ENCODE measurements around the gene WWP2. TPM values are rescaled to one million over a fixed set of nuclear protein-coding genes. Genes with fewer than 3 reads are reported as not detected.
"Not testable (repeated sequence)": the region's sequence is repeated elsewhere in the genome, so short reads cannot be mapped to it uniquely, and the experiment has no call there.

The WWP2 gene
- total and polyA plus RNA-seq, 2 donors (not counting 3 experiments of a cell fraction or from before 2014, with no cell fraction given), result 17.9 to 44.9 TPM

GRCh38 chr16:69804297-69804696 is 42.2 kb downstream of the WWP2 start:
- Histone ChIP-seq H3K9me3 (replicated peaks; ENCODE audit: control insufficient read depth, insufficient read depth, low read length) (no peaks in the 10 kb centered on the region), H3K27ac (ENCODE audit: insufficient read depth, low read depth, low read length) (no peak overlapping the region), H4K20me1 (replicated peaks; ENCODE audit: control insufficient read depth, extremely low read depth, insufficient read depth, low read length) (no peaks in the 10 kb centered on the region), H3K36me3 (ENCODE audit: control insufficient read depth in 2 of 2, extremely low read depth in 1 of 2, insufficient read depth in 2 of 2, low read length in 2 of 2) (peaks cover 0 to 5% of the 10 kb centered on the region in 2 experiments), H2AFZ (ENCODE audit: low read depth, low read length) (no peak overlapping the region), H3K4me3 (replicated peaks in 1 of 3; ENCODE audit: insufficient read depth in 1 of 3, low read depth in 1 of 3, low read length in 3 of 3) (no peak overlapping the region), H3K4me1 (ENCODE audit: control insufficient read depth, extremely low read depth, insufficient read depth, low read length) (no peaks in the 10 kb centered on the region), H3K9me1 (replicated peaks; ENCODE audit: control insufficient read depth, extremely low read depth, insufficient read depth, low read length) (no peaks in the 10 kb centered on the region), H3K79me2 (ENCODE audit: control insufficient read depth, insufficient read depth, low read length) (no peaks in the 10 kb centered on the region), H3K9ac (replicated peaks; ENCODE audit: extremely low read depth, insufficient read depth, low read length) (no peak overlapping the region), H3K27me3 (ENCODE audit: control insufficient read depth in 2 of 2, insufficient read depth in 2 of 2, low read length in 2 of 2) (no peaks in the 10 kb centered on the region), H3K4me2 (ENCODE audit: insufficient read depth, low read length) (no peak overlapping the region)
- FAIRE-seq (no peak), DNase-seq (ENCODE audit: low read depth, low spot score) (no peak)
- BruUV-seq (replicated peaks), result no TSS peak
- ChIA-PET POLR2A (no interaction called here), CTCF (interaction anchor here (2.0 kb wide), 1 partner anchor 126 kb away, joined by 10 read pairs; no protein-coding TSS in a partner anchor)
- dilution Hi-C loops (cut with MboI; ENCODE audit: extremely low pct_ligation_motif_present, low sequenced_read_pairs) (no loop called here), intact Hi-C loops (cut with micrococcal nuclease) (no loop called here)
- TF ChIP-seq POLR2AphosphoS5 (IDR thresholded peaks at IDR 0.05; ENCODE audit: insufficient read depth, low read depth, low read length) (no peak), MYC (IDR thresholded peaks at IDR 0.05; ENCODE audit: low read depth, low read length) (no peak), JUN (IDR thresholded peaks at IDR 0.05; ENCODE audit: borderline replicate concordance, insufficient read depth, insufficient read length, low read depth) (no peak), CTCF (IDR thresholded peaks at IDR 0.05; ENCODE audit: extremely low read depth in 1 of 2, insufficient read depth in 1 of 2, low read depth in 1 of 2, low read length in 2 of 2) (no peak), MAX (IDR thresholded peaks at IDR 0.05; ENCODE audit: insufficient read depth, insufficient read length) (no peak), POLR2A (IDR thresholded peaks at IDR 0.05; ENCODE audit: low read depth, low read length) (no peak), FOS (IDR thresholded peaks at IDR 0.05; ENCODE audit: borderline replicate concordance, insufficient read depth, low read length) (no peak), GATA2 (IDR thresholded peaks at IDR 0.05; ENCODE audit: insufficient read depth, insufficient read length, low read depth, low read length) (no peak), EZH2 (IDR thresholded peaks at IDR 0.05; ENCODE audit: borderline replicate concordance, low read depth, low read length, severe bottlenecking) (no peak)

GRCh38 chr16:69806776-69807175 is 44.6 kb downstream of the WWP2 start:
- POLR2A ChIA-PET; intact Hi-C loops (cut with micrococcal nuclease): not testable (repeated sequence)

More at GRCh38 chr16:69806776-69807175, 44.6 kb downstream of the WWP2 start:
- H2AFZ ChIP-seq (ENCODE audit: low read depth, low read length); H3K4me3 ChIP-seq (replicated peaks in 1 of 3; ENCODE audit: insufficient read depth in 1 of 3, low read depth in 1 of 3, low read length in 3 of 3); H3K4me1 ChIP-seq (ENCODE audit: control insufficient read depth, extremely low read depth, insufficient read depth, low read length); FAIRE-seq; H3K36me3 ChIP-seq (ENCODE audit: control insufficient read depth in 2 of 2, extremely low read depth in 1 of 2, insufficient read depth in 2 of 2, low read length in 2 of 2); H3K27me3 ChIP-seq (ENCODE audit: control insufficient read depth in 2 of 2, insufficient read depth in 2 of 2, low read length in 2 of 2); BruUV-seq (replicated peaks); DNase-seq (ENCODE audit: low read depth, low spot score); H3K9me1 ChIP-seq (replicated peaks; ENCODE audit: control insufficient read depth, extremely low read depth, insufficient read depth, low read length); H3K9me3 ChIP-seq (replicated peaks; ENCODE audit: control insufficient read depth, insufficient read depth, low read length); H3K79me2 ChIP-seq (ENCODE audit: control insufficient read depth, insufficient read depth, low read length); H4K20me1 ChIP-seq (replicated peaks; ENCODE audit: control insufficient read depth, extremely low read depth, insufficient read depth, low read length); H3K9ac ChIP-seq (replicated peaks; ENCODE audit: extremely low read depth, insufficient read depth, low read length); dilution Hi-C loops (cut with MboI; ENCODE audit: extremely low pct_ligation_motif_present, low sequenced_read_pairs); H3K27ac ChIP-seq (ENCODE audit: insufficient read depth, low read depth, low read length); H3K4me2 ChIP-seq (ENCODE audit: insufficient read depth, low read length): not testable (repeated sequence)
- CTCF ChIA-PET, result interaction anchor here (0.6 to 2.3 kb wide), 4 partner anchors 10 to 123 kb away, joined by 3 to 13 read pairs (median 4); no protein-coding TSS in a partner anchor

All from endothelial cell of umbilical vein (primary cell).